Erythroblast (primary cell): ENCODE results near the gene LMNTD2.

Experiments used
- GATA1 ChIP-seq: IDR thresholded peaks from 2 replicates; pipeline ENCODE4 v1.6.1; 2011; ENCODE audit warnings: low read depth, mild to moderate bottlenecking, control low read depth, low read length, moderate library complexity
- POLR2A ChIP-seq: IDR thresholded peaks from 2 replicates; pipeline ENCODE4 v1.6.1; 2011; ENCODE audit warnings: mild to moderate bottlenecking, low read length

GRCh38 chr11:533586-534395 is 26.7 kb downstream of the LMNTD2 start:
- TF ChIP-seq POLR2A (no peak), GATA1 (no peak)
